Uterus (tissue), 4 donors: ENCODE results near the gene RICTOR. TPM values are rescaled to one million over a fixed set of nuclear protein-coding genes. Genes with fewer than 3 reads are reported as not detected.

Experiments used
- DNase-seq, 2 donors: peaks; one replicate each; pipeline ENCODE4 v3.0.0-alpha.2; 2019 to 2020
- H3K27ac ChIP-seq, 2 donors: fragments of 200-600 bp; sonication (generic); 1 replicate in 1 of 2; 2 replicates in 1 of 2; pipeline ENCODE4 v1.5.1; 2016 to 2018
- H3K27me3 ChIP-seq, 2 donors: fragments of 200-600 bp; sonication (generic); one replicate each; pipeline ENCODE4 v1.5.1; 2018 to 2019; ENCODE audit warnings: control low read depth in 1 of 2
- H3K36me3 ChIP-seq, 2 donors: fragments of 200-600 bp; sonication (generic); one replicate each; pipeline ENCODE4 v1.5.1; 2019; ENCODE audit warnings: control low read depth in 1 of 2
- H3K4me1 ChIP-seq, 2 donors: fragments of 200-600 bp; sonication (generic); one replicate each; pipeline ENCODE4 v1.5.1; 2018 to 2019; ENCODE audit warnings: control low read depth in 1 of 2
- H3K4me3 ChIP-seq, 2 donors: fragments of 200-600 bp; sonication (generic); 1 replicate in 1 of 2; 2 replicates in 1 of 2; pipeline ENCODE4 v1.5.1; 2018 to 2019; ENCODE audit warnings: mild to moderate bottlenecking in 1 of 2
- H3K9me3 ChIP-seq, 2 donors: fragments of 200-600 bp; sonication (generic); one replicate each; pipeline ENCODE4 v1.5.1; 2019; ENCODE audit warnings: control low read depth in 1 of 2
- POLR2A ChIP-seq, 2 donors: fragments of 450-650 bp; IDR thresholded peaks; one replicate each; pipeline ENCODE4 v1.6.1; 2016; ENCODE audit warnings: antibody characterized with exemption in 2 of 2, mild to moderate bottlenecking in 1 of 2, moderate library complexity in 1 of 2
- intact Hi-C: fragments of 100-400 bp; cut with DNase I; formaldehyde crosslinking; loops from one replicate; pipeline ENCODE4 v1.15.1; 2023; ENCODE audit warnings: low total_unique reads
- total RNA-seq, 4 donors: library from RNA; depleted of rRNA in 3 of 4; stranded (reverse); fragments of >200 nt in 3 of 4; gene quantifications; one replicate each; pipeline versions ENCODE4 v1.1.0 to v1.2.4, GENCODE V29; 2014 to 2023
- TF ChIP-seq, protein P1 (sequence below), 4 experiments: fragments of 200-600 bp in 2 of 4; fragments of 450-650 bp in 2 of 4; sonication (generic) in 2 of 4; IDR thresholded peaks; one replicate each; pipeline ENCODE4 v1.5.1; 2016 to 2019; ENCODE audit warnings: antibody characterized with exemption in 4 of 4, mild to moderate bottlenecking in 2 of 4, moderate library complexity in 1 of 4
- donor health status: DM: yes; HTN: yes; CAD: no.

RICTOR gene
- total RNA-seq, 4 donors from 2014 or later = 50.6 to 79.4 (median 70.6) TPM

GRCh38 chr5:38935437-38935836, 138.8 kb downstream of the RICTOR start:
- no peak for DNase-seq
- Histone ChIP-seq H3K27ac (no peak overlapping the region), H3K27me3 (no peaks in the 10 kb centered on the region), H3K36me3 (no peaks in the 10 kb centered on the region), H3K4me3 (no peak overlapping the region), H3K9me3 (no peaks in the 10 kb centered on the region), H3K4me1 (no peaks in the 10 kb centered on the region)
- TF ChIP-seq POLR2A (IDR thresholded peaks at IDR 0.05) = no peak
- TF ChIP-seq, protein P1, sequence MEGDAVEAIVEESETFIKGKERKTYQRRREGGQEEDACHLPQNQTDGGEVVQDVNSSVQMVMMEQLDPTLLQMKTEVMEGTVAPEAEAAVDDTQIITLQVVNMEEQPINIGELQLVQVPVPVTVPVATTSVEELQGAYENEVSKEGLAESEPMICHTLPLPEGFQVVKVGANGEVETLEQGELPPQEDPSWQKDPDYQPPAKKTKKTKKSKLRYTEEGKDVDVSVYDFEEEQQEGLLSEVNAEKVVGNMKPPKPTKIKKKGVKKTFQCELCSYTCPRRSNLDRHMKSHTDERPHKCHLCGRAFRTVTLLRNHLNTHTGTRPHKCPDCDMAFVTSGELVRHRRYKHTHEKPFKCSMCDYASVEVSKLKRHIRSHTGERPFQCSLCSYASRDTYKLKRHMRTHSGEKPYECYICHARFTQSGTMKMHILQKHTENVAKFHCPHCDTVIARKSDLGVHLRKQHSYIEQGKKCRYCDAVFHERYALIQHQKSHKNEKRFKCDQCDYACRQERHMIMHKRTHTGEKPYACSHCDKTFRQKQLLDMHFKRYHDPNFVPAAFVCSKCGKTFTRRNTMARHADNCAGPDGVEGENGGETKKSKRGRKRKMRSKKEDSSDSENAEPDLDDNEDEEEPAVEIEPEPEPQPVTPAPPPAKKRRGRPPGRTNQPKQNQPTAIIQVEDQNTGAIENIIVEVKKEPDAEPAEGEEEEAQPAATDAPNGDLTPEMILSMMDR (IDR thresholded peaks at IDR 0.05) = no peak
- intact Hi-C loops = no loop called here

DNA sequence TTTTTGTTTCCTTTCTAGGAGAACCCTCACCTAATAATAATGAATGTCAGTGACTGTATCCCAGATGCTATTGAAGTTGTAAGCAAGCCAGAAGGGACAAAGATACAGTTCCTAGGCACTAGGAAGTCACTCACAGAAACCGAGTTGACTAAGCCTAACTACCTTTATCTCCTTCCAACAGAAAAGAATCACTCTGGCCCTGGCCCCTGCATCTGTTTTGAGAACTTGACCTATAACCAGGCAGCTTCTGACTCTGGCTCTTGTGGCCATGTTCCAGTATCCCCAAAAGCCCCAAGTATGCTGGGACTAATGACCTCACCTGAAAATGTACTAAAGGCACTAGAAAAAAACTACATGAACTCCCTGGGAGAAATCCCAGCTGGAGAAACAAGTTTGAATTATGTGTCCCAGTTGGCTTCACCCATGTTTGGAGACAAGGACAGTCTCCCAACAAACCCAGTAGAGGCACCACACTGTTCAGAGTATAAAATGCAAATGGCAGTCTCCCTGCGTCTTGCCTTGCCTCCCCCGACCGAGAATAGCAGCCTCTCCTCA, 141.3 kb downstream of the RICTOR start:
- intact Hi-C loops = no loop called here
- Histone ChIP-seq H3K27me3 (no peaks in the 10 kb centered on the region), H3K27ac (no peak overlapping the region), H3K4me1 (no peaks in the 10 kb centered on the region), H3K36me3 (no peaks in the 10 kb centered on the region), H3K4me3 (no peak overlapping the region), H3K9me3 (no peaks in the 10 kb centered on the region)
- no peak for DNase-seq
- no peak for TF ChIP-seq POLR2A (IDR thresholded peaks at IDR 0.05)
- TF ChIP-seq, protein P1 (IDR thresholded peaks at IDR 0.05) = no peak

DNA sequence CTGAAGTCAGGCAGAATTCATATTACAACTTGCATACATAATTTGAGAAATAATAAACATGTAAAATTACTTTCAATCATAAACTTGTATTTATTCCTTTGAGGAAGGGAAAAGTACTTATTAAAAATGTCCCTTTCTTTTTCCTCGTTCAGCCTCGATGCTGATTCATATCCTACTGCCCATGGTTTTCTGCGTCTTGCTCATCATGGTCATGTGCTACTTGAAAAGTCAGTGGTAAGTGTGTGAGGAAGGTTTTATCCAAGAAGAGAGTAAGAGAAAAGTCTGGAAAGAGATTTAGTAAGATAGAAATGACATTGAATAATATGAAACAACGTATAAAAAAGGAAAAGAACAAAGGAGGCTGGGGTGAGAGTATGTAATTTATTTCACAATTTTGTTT, 142.5 kb downstream of the RICTOR start:
- no peak for TF ChIP-seq POLR2A (IDR thresholded peaks at IDR 0.05)
- TF ChIP-seq, protein P1 (IDR thresholded peaks at IDR 0.05) = no peak
- H3K27me3 ChIP-seq = no peaks in the 10 kb centered on the region
- H3K36me3 ChIP-seq = no peaks in the 10 kb centered on the region
- no peak overlapping the region for H3K4me3 ChIP-seq
- intact Hi-C loops = no loop called here
- no peak overlapping the region for H3K27ac ChIP-seq
- H3K9me3 ChIP-seq = no peaks in the 10 kb centered on the region
- no peak for DNase-seq
- H3K4me1 ChIP-seq = no peaks in the 10 kb centered on the region

DNA sequence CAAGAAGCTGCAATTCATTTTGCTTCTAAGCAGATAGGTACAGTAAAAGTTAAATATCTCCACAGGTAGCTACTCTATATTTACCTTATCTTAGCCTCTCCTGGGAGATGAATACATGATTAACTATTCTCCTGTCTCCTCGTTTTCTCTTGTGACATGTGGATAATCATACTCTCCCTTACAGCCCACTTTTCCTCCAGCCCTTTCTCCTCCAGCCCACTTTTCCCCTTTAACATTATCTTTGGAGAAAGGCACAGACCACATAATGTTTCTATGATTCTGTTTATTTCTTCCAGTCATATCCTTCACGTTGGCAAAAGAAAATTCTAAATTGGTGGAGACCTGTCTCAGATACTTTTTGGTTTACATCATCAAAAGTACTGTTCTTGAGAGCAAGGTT, 144.4 kb downstream of the RICTOR start:
- Histone ChIP-seq H3K27me3 (no peaks in the 10 kb centered on the region), H3K4me3 (no peak overlapping the region), H3K4me1 (peaks cover 1 to 7% of the 10 kb centered on the region in 2 donors), H3K36me3 (no peaks in the 10 kb centered on the region), H3K27ac (no peak overlapping the region), H3K9me3 (no peaks in the 10 kb centered on the region)
- DNase-seq = no peak
- TF ChIP-seq, protein P1 (IDR thresholded peaks at IDR 0.05) = no peak
- no peak for TF ChIP-seq POLR2A (IDR thresholded peaks at IDR 0.05)
- intact Hi-C loops = no loop called here

- TF ChIP-seq, protein P1 (IDR thresholded peaks at IDR 0.05) = no peak
- TF ChIP-seq POLR2A (IDR thresholded peaks at IDR 0.05) = no peak
- no peak for DNase-seq
- no peak overlapping the region for H3K4me3 ChIP-seq
- intact Hi-C loops = no loop called here
- H3K9me3 ChIP-seq = no peaks in the 10 kb centered on the region
- H3K27me3 ChIP-seq = no peaks in the 10 kb centered on the region
- peaks cover 2 to 7% of the 10 kb centered on the region in 2 donors for H3K4me1 ChIP-seq
- H3K27ac ChIP-seq = no peak overlapping the region
- H3K36me3 ChIP-seq = no peaks in the 10 kb centered on the region
These were observed 146.7 kb downstream of the RICTOR start for GRCh38 chr5:38927470-38927869.
